Fibroblast of skin of left biceps (primary cell): ENCODE data around the gene SPNS2.
A peak's percentile ranks its signal among the peaks of the same experiment; 100 is the strongest.
"Not testable (repeated sequence)": the region's sequence is repeated elsewhere in the genome, so short reads cannot be mapped to it uniquely, and the experiment has no call there.

Experiments
- DNase-seq, 2 experiments: peaks; one replicate each; pipeline ENCODE4 v3.0.0-alpha.2; 2013; ENCODE audit warnings: low read depth in 2 of 2

SPNS2 gene

GRCh38 chr17:4566785-4567184 lies 68.1 kb downstream of the SPNS2 start:
- peak in 1 of 2 experiments; percentile 7 for DNase-seq

- no peak for DNase-seq
These were observed 70.9 kb downstream of the SPNS2 start for GRCh38 chr17:4569591-4569990.

GRCh38 chr17:4572131-4572530 lies 73.5 kb downstream of the SPNS2 start:
- DNase-seq: no peak

- DNase-seq: no peak
These were observed 74.4 kb downstream of the SPNS2 start for GRCh38 chr17:4573115-4573514.

GRCh38 chr17:4573669-4574068 lies 75.0 kb downstream of the SPNS2 start:
- no peak for DNase-seq

GRCh38 chr17:4574448-4575045 lies 75.9 kb downstream of the SPNS2 start:
- DNase-seq: no peak

- DNase-seq: no peak
These were observed 77.5 kb downstream of the SPNS2 start for GRCh38 chr17:4576161-4576558.

- DNase-seq: no peak
These were observed 78.1 kb downstream of the SPNS2 start for GRCh38 chr17:4576729-4577322.

- DNase-seq: no peak
These were observed 78.8 kb downstream of the SPNS2 start for GRCh38 chr17:4577386-4577993.

- DNase-seq: not testable (repeated sequence)
These were observed 79.7 kb downstream of the SPNS2 start for GRCh38 chr17:4578349-4578748.

- DNase-seq: no peak
These were observed 81.0 kb downstream of the SPNS2 start for GRCh38 chr17:4579678-4580077.

GRCh38 chr17:4580291-4580690 lies 81.6 kb downstream of the SPNS2 start:
- no peak for DNase-seq

- DNase-seq: no peak
These were observed 83.4 kb downstream of the SPNS2 start for GRCh38 chr17:4582101-4582501.

GRCh38 chr17:4582691-4583090 lies 84.0 kb downstream of the SPNS2 start:
- no peak for DNase-seq

- no peak for DNase-seq
These were observed 84.5 kb downstream of the SPNS2 start for GRCh38 chr17:4583206-4583605.

GRCh38 chr17:4583782-4584100 lies 85.1 kb downstream of the SPNS2 start:
- no peak for DNase-seq

- no peak for DNase-seq
These were observed 85.6 kb downstream of the SPNS2 start, which contains the start of gene SMTNL2 for GRCh38 chr17:4584101-4584916. Gene SMTNL2 (plus strand): TSS chr17:4584529. CDS start chr17:4584606, 77 bp downstream.

- DNase-seq: no peak
These were observed 86.4 kb downstream of the SPNS2 start for GRCh38 chr17:4584917-4585637.

GRCh38 chr17:4585638-4585994 lies 86.9 kb downstream of the SPNS2 start:
- DNase-seq: no peak

- DNase-seq: no peak
These were observed 87.4 kb downstream of the SPNS2 start for GRCh38 chr17:4586043-4586442.

GRCh38 chr17:4587195-4587594 lies 88.5 kb downstream of the SPNS2 start:
- no peak for DNase-seq

GRCh38 chr17:4587803-4588202 lies 89.1 kb downstream of the SPNS2 start:
- no peak for DNase-seq
